Aorta (tissue), 5 donors: ENCODE data around the gene SPTBN4. TPM values are rescaled to one million over a fixed set of nuclear protein-coding genes. Genes with fewer than 3 reads are reported as not detected.
"Not testable (repeated sequence)": the region's sequence is repeated elsewhere in the genome, so short reads cannot be mapped to it uniquely, and the experiment has no call there.

Experiments used
- ATAC-seq: fragments of 200-7000 bp; cut with Tn5 transposase; one replicate; pipeline ENCODE4 v1.9.1; 2022; ENCODE audit warnings: moderate library complexity; ENCODE audit not compliant: low FRiP score
- DNase-seq, 2 donors: peaks; one replicate each; pipeline ENCODE4 v3.0.0-alpha.2; 2020
- H3K27ac ChIP-seq, 2 donors: one replicate each; pipeline ENCODE4 v1.5.1; 2013; ENCODE audit warnings: low read length in 2 of 2, mild to moderate bottlenecking in 2 of 2, moderate library complexity in 2 of 2, control low read depth in 1 of 2, inconsistent platforms in 1 of 2, low read depth in 1 of 2
- H3K27me3 ChIP-seq, 2 donors: one replicate each; pipeline ENCODE4 v1.6.1; 2013; ENCODE audit warnings: control low read depth in 1 of 2, low read length in 1 of 2, mild to moderate bottlenecking in 1 of 2, moderate library complexity in 1 of 2; ENCODE audit not compliant: insufficient read depth in 2 of 2, control insufficient read depth in 1 of 2
- H3K36me3 ChIP-seq, 2 donors: one replicate each; pipeline ENCODE4 v1.6.1; 2013; ENCODE audit warnings: control low read depth in 1 of 2, low read length in 1 of 2, mild to moderate bottlenecking in 1 of 2; ENCODE audit not compliant: insufficient read depth in 2 of 2, control insufficient read depth in 1 of 2
- H3K4me1 ChIP-seq, 2 donors: one replicate each; pipeline ENCODE4 v1.6.1; 2013; ENCODE audit warnings: low read length in 2 of 2, control low read depth in 1 of 2, mild to moderate bottlenecking in 1 of 2, moderate library complexity in 1 of 2; ENCODE audit not compliant: insufficient read depth in 2 of 2, control insufficient read depth in 1 of 2
- H3K4me3 ChIP-seq, 2 donors: one replicate each; pipeline ENCODE4 v1.5.1; 2013; ENCODE audit warnings: low read length in 2 of 2, control low read depth in 1 of 2, mild to moderate bottlenecking in 1 of 2
- H3K9me3 ChIP-seq: one replicate; pipeline ENCODE4 v1.6.1; 2013; ENCODE audit warnings: mild to moderate bottlenecking, low read length; ENCODE audit not compliant: control insufficient read depth
- WGBS, 2 donors: extraction: QIAGEN DNeasy Blood & Tissue Kit; methylation state at CpG; one replicate each; pipeline ENCODE4 v1.1.7; 2013; 5-methylcytosine and 5-hydroxymethylcytosine counted together
- intact Hi-C, 2 donors: fragments of 100-400 bp; cut with DNase I; formaldehyde crosslinking; loops; one replicate each; pipeline versions ENCODE4 v1.14.2 to v1.15.0; 2022
- polyA plus RNA-seq, 2 donors: library from polyadenylated mRNA; stranded (reverse); fragments of 200-250 nt; gene quantifications; one replicate each; pipeline ENCODE4 v1.2.3, GENCODE V29; 2013
- total RNA-seq, 2 donors: library from RNA; stranded (reverse); fragmentation: NEBNext Ultra II Directional; extraction: Animal tissue kit (Norgen Biotek cat#: 25700); gene quantifications; one replicate each; pipeline ENCODE4 v1.2.1, GENCODE V29; 2021
- donor health status: healthy with polysubstance abuse.
- donor health status: Bipolar disorder and iron deficiency.
- donor health status: DM: no; HTN: no; CAD: no.
- donor health status: DM: no; HTN: no; CAD: no.
- donor health status: DM: yes; HTN: yes; CAD: no.

SPTBN4 gene
- total and polyA plus RNA-seq, 4 donors, result 0.25 to 4.1 (median 2.5) TPM

DNA sequence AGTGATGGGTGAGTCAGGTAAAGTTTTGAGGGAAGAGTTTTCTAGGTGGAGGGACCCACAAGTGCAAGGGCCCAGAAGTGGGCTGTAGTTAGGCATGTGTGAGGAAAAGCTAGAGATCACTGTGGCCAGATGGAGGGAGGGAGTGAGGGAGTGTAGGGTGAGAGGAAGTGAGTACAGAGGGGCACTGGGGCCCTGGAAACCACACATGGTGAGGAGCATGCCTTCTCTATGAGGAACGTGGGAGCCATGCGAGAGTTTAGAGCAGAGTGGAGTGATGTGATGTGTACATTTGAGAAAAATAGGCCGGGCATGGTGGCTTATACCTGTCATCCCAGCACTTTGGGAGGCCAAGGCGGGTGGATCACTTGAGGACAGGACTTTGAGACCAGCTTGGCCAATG is 95.1 kb downstream of the SPTBN4 start:
- H3K9me3 ChIP-seq, result no peaks in the 10 kb centered on the region
- intact Hi-C loops, result no loop called here
- no peaks in the 10 kb centered on the region for H3K27me3 ChIP-seq
- no peak for DNase-seq
- H3K36me3 ChIP-seq, result no peaks in the 10 kb centered on the region
- ATAC-seq, result no peak
- no peak overlapping the region for H3K27ac ChIP-seq
- WGBS, 2 donors, result 81 to 86% methylated on average over 4 of the region's 4 CpGs
- no peaks in the 10 kb centered on the region for H3K4me1 ChIP-seq
- no peak overlapping the region for H3K4me3 ChIP-seq

DNA sequence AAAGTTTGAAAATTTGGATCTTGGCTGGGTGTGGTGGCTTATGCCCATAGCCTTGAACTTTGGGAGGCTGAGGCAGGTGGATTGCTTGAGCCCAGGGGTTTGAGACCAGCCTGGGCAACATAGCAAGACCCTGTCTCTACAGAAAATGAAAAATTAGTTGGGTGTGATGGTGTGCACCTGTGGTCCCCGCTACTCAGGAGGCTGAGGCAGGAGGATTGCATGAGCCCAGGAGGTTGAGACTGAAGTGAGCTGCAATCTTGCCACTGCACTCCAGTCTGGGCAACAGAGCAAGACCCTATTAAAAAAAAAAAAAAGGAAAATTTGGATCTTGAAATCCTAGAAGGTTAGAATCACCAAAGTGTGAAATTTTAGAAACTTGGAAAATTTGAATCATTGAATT is 97.7 kb downstream of the SPTBN4 start:
- ATAC-seq, H3K27me3 ChIP-seq, DNase-seq, H3K9me3 ChIP-seq, H3K4me3 ChIP-seq, H3K36me3 ChIP-seq, H3K27ac ChIP-seq, intact Hi-C loops, H3K4me1 ChIP-seq: not testable (repeated sequence)
- WGBS, 2 donors, result 95 to 98% methylated on average over 1 of the region's 1 CpG

DNA sequence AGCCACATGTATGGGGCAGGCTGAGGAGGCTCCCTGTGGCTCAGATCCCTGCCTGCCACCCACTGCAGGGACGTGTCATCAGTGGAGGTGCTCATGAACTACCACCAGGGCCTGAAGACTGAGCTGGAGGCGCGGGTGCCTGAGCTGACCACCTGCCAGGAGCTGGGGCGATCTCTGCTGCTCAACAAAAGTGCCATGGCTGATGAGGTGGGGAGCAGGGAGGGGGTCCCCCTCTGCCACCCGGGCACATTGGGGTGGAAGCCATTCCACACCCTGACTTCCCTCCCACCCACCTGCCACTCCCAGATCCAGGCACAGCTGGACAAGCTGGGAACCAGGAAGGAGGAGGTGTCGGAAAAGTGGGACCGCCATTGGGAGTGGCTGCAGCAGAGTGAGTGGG is 98.6 kb downstream of the SPTBN4 start:
- whole genome bisulfite sequencing, 2 donors, result 79 to 86% methylated on average over 7 of the region's 7 CpGs
- no peaks in the 10 kb centered on the region for H3K27me3 ChIP-seq
- H3K27ac ChIP-seq, result no peak overlapping the region
- intact Hi-C loops, result no loop called here
- DNase-seq (no peak), ATAC-seq (no peak)
- no peaks in the 10 kb centered on the region for H3K9me3 ChIP-seq
- H3K4me1 ChIP-seq, result no peaks in the 10 kb centered on the region
- no peak overlapping the region for H3K4me3 ChIP-seq
- no peaks in the 10 kb centered on the region for H3K36me3 ChIP-seq

DNA sequence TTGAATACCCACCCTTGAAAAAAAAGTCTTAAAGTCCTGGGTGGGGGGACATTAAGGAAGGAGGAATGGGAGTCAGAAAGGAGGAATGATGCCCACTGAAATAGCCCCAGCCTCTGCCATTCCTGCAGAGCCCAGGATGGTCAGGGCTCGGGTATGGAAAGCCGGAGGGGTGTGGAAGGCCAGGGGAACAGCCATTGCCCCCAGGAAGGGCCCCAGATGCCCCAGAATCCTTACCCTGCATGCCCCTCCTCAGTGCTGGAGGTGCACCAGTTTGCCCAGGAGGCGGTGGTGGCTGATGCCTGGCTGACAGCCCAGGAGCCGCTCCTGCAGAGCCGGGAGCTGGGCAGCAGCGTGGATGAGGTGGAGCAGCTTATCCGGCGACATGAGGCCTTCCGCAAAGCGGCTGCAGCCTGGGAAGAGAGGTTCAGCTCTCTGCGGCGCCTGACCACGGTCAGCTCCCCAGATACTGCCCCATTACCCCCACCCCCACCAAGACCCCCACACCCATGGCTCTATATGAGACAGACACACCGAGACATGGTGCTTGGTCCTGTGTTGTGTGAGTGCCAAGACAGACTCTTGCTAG is 99.2 kb downstream of the SPTBN4 start:
- no peaks in the 10 kb centered on the region for H3K27me3 ChIP-seq
- no peak for ATAC-seq
- intact Hi-C loops, result no loop called here

DNA sequence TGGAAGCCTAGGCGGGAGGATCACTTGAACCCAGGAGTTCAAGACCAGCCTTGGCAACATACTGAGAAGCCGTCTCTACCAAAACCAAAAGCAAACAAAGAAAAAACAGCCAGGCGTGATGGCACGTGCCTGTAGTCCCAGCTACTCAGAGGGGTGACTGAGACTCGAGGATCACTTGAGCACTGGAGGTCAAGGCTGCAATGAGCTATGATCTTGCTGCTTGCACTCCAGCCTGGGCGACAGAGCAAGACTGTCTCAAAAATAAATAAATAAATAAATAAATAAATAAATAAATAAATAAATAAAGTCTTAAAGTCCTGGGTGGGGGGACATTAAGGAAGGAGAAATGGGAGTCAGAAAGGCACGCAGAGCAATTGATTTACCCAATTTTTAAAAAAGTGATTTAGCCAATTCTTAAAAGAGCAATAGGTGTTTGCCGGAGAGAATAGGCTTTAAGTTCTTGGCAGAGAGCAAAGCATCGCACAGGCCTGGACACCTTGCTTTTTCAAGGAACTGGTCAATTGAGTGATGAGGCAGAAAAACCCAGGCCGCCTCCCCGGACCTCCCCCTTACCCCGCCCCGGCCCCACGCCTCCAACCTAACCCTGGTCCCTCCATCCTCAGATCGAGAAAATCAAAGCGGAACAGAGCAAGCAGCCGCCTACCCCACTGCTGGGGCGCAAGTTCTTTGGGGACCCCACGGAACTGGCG is 100.4 kb downstream of the SPTBN4 start:
- Histone ChIP-seq H3K4me1 (no peaks in the 10 kb centered on the region), H3K27me3 (no peaks in the 10 kb centered on the region), H3K27ac (no peak overlapping the region), H3K9me3 (no peaks in the 10 kb centered on the region), H3K36me3 (no peaks in the 10 kb centered on the region), H3K4me3 (peak overlapping the region in 1 of 2 donors; percentile 54)
- ATAC-seq (no peak), DNase-seq (no peak)
- WGBS, 2 donors, result 19% methylated on average over 20 of the region's 20 CpGs
- intact Hi-C loops, result no loop called here

More for the DNA sequence above, 99.2 kb downstream of the SPTBN4 start:
- no peak for DNase-seq
- Histone ChIP-seq H3K27ac (no peak overlapping the region), H3K36me3 (no peaks in the 10 kb centered on the region), H3K4me1 (no peaks in the 10 kb centered on the region), H3K9me3 (no peaks in the 10 kb centered on the region), H3K4me3 (no peak overlapping the region)
- 68 to 71% methylated on average over 14 of the region's 14 CpGs for WGBS, 2 donors

DNA sequence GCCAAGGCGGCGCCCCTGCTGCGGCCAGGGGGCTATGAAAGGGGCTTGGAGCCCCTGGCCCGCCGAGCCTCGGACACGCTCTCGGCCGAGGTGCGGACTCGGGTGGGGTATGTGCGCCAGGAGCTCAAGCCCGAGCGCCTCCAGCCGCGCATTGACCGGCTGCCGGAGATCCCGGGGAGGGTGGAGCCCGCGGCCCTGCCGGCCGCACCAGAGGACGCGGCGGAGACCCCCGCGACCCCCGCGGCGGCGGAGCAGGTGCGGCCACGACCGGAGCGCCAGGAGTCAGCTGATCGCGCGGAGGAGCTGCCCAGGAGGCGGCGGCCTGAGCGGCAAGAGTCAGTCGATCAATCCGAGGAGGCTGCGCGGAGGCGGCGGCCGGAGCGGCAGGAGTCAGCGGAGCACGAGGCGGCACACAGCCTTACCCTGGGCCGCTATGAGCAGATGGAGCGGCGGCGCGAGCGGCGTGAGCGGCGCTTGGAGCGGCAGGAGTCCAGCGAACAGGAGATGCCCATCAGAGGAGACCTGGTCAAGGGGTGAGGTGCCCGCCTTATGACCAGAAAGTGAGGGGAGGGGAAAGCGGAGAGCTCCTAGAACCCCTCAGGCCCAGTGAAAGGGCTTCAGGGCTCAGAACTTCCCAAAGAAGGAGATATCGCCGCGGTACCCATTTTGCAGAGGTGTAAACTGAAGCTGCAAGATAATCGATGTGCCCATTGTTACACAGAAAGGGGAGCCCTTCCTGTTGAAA is 101.1 kb downstream of the SPTBN4 start:
- DNase-seq, result no peak
- no peaks in the 10 kb centered on the region for H3K4me1 ChIP-seq
- 7 to 8% methylated on average over 68 to 70 of the region's 70 CpGs for WGBS, 2 donors
- no peaks in the 10 kb centered on the region for H3K27me3 ChIP-seq
- H3K9me3 ChIP-seq, result no peaks in the 10 kb centered on the region
- no peaks in the 10 kb centered on the region for H3K36me3 ChIP-seq
- intact Hi-C loops, result no loop called here
- ATAC-seq, result no peak
- peak overlapping the region in 1 of 2 donors; percentile 54 for H3K4me3 ChIP-seq
- no peak overlapping the region for H3K27ac ChIP-seq

DNA sequence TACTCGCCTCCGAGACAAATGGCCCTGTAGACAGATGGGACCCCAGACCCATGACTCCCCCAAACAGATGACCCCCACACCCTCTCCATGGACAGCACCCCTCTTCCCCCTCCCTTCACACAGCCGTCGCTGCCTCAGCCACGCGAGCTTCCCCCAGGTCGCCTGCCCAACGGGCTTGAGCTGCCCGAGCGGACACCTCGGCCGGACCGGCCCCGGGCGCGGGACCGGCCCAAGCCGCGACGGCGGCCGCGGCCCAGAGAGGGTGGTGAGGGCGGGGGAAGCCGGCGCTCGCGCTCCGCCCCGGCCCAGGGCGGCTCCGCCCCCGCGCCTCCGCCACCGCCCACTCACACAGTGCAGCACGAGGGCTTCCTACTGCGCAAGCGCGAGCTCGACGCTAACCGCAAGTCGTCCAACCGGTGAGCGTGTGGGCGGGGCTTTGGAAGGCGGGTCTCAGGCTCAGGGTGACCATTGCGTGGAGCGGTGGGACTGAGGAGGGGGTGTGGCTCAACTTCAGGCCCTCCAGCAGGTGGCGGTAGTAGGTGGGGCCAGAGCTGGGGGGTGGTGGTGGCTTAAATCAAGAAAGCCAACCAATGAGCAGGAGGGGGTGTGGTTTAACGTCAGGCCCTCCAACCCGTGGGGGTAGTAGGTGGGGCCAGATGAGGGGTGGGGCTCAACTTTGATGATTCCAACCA is 103.7 kb downstream of the SPTBN4 start:
- Histone ChIP-seq H3K27ac (no peak overlapping the region), H3K4me1 (no peaks in the 10 kb centered on the region), H3K9me3 (no peaks in the 10 kb centered on the region), H3K36me3 (no peaks in the 10 kb centered on the region), H3K4me3 (peak overlapping the region in 1 of 2 donors; percentile 11), H3K27me3 (no peaks in the 10 kb centered on the region)
- ATAC-seq (peak; percentile 96), DNase-seq (peak; percentile 100)
- 1% methylated on average over 52 to 53 of the region's 53 CpGs for WGBS, 2 donors
- intact Hi-C loops, result no loop called here

DNA sequence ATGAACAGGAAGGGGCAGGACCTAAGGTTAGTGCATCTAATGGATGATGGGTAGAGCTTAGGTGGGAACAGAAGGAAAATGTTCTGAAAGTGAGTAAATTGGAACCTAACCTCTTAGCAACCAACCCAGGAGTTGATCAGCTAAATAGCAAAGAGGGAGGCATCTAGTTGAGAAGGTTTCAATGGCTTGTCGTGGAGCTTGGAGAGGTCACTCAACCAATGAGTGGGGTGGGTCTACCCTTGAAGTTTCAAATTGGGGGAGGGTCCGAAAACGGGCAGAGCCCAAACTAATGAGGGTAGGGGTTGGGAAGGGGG is 104.2 kb downstream of the SPTBN4 start:
- Histone ChIP-seq H3K36me3 (no peaks in the 10 kb centered on the region), H3K4me3 (no peak overlapping the region), H3K27me3 (no peaks in the 10 kb centered on the region), H3K9me3 (no peaks in the 10 kb centered on the region), H3K27ac (no peak overlapping the region), H3K4me1 (no peaks in the 10 kb centered on the region)
- intact Hi-C loops, result no loop called here
- WGBS, 2 donors, result 28 to 34% methylated on average over 3 of the region's 3 CpGs
- DNase-seq, result no peak
- no peak for ATAC-seq
